Medulla oblongata (tissue), 1 donor: ENCODE measurements around the gene PLEKHB2.
"Not testable (repeated sequence)": the region's sequence is repeated elsewhere in the genome, so short reads cannot be mapped to it uniquely, and the experiment has no call there.

Source experiments
- DNase-seq: peaks from one replicate; pipeline ENCODE4 v3.0.0-alpha.2; 2015; ENCODE audit errors: extremely low spot score

The PLEKHB2 gene

GRCh38 chr2:131143803-131144202 is 38.7 kb downstream of the PLEKHB2 start:
- DNase-seq: no peak

GRCh38 chr2:131145040-131145439 is 39.9 kb downstream of the PLEKHB2 start:
- DNase-seq: no peak

- DNase-seq: peak; percentile 67
Observed at GRCh38 chr2:131146231-131146630, 41.1 kb downstream of the PLEKHB2 start.

GRCh38 chr2:131146749-131147148 is 41.6 kb downstream of the PLEKHB2 start:
- DNase-seq: no peak

GRCh38 chr2:131148426-131148825 is 43.3 kb downstream of the PLEKHB2 start:
- DNase-seq: peak; percentile 66

- DNase-seq: not testable (repeated sequence)
Observed at GRCh38 chr2:131150109-131150508, 45.0 kb downstream of the PLEKHB2 start.

GRCh38 chr2:131151398-131151797 is 46.3 kb downstream of the PLEKHB2 start:
- no peak for DNase-seq

GRCh38 chr2:131152074-131152473 is 46.9 kb downstream of the PLEKHB2 start:
- no peak for DNase-seq

GRCh38 chr2:131153529-131153928 is 48.4 kb downstream of the PLEKHB2 start:
- no peak for DNase-seq

GRCh38 chr2:131154071-131154531 is 49.0 kb downstream of the PLEKHB2 start:
- peak; percentile 74 for DNase-seq

- no peak for DNase-seq
Observed at GRCh38 chr2:131154647-131155046, 49.5 kb downstream of the PLEKHB2 start.

- no peak for DNase-seq
Observed at GRCh38 chr2:131155208-131155855, 50.2 kb downstream of the PLEKHB2 start.

- DNase-seq: no peak
Observed at GRCh38 chr2:131156452-131157149, 51.5 kb downstream of the PLEKHB2 start.

- not testable (repeated sequence) for DNase-seq
Observed at GRCh38 chr2:131165562-131165961, 60.4 kb downstream of the PLEKHB2 start.

- DNase-seq: no peak
Observed at GRCh38 chr2:131168538-131168937, 63.4 kb downstream of the PLEKHB2 start.

GRCh38 chr2:131178050-131178449 is 72.9 kb downstream of the PLEKHB2 start:
- DNase-seq: not testable (repeated sequence)

GRCh38 chr2:131178721-131179418 is 73.7 kb downstream of the PLEKHB2 start:
- not testable (repeated sequence) for DNase-seq

- not testable (repeated sequence) for DNase-seq
Observed at GRCh38 chr2:131181451-131181850, 76.3 kb downstream of the PLEKHB2 start.

GRCh38 chr2:131193421-131193820 is 88.3 kb downstream of the PLEKHB2 start:
- not testable (repeated sequence) for DNase-seq

- not testable (repeated sequence) for DNase-seq
Observed at GRCh38 chr2:131196186-131196585, 91.0 kb downstream of the PLEKHB2 start.
